ENCODE measurements around the gene BROX.
A peak's percentile ranks its signal among the peaks of the same experiment; 100 is the strongest.

GRCh38 chr1:222769181-222769580 lies 56.8 kb downstream of the BROX start:
- TF ChIP-seq POLR2AphosphoS5 (IDR thresholded peaks at IDR 0.05; ENCODE audit: low read depth, low read length) (no peak), CTCF (IDR thresholded peaks at IDR 0.05) (peak; percentile 21; the same call in 1 of the 2 replicates), ZBTB33 (IDR thresholded peaks at IDR 0.05; ENCODE audit: borderline replicate concordance, low read depth) (no peak), YY1 (IDR thresholded peaks at IDR 0.05; ENCODE audit: low read depth) (no peak), GABPA (IDR thresholded peaks at IDR 0.05; ENCODE audit: low read depth) (no peak), REST (IDR thresholded peaks at IDR 0.05; ENCODE audit: low read depth, low read length) (no peak), MXI1 (IDR thresholded peaks at IDR 0.05; ENCODE audit: low read depth, low read length) (no peak), TCF12 (IDR thresholded peaks at IDR 0.05) (no peak), CHD2 (IDR thresholded peaks at IDR 0.05; ENCODE audit: low read length, partially characterized antibody) (no peak), PBX3 (IDR thresholded peaks at IDR 0.05) (no peak), EP300 (IDR thresholded peaks at IDR 0.05; ENCODE audit: borderline replicate concordance in 1 of 2, low read depth in 1 of 2, low read length in 1 of 2) (no peak)

Measured in SK-N-SH (cell line).